Thoracic aorta (tissue), 2 donors: ENCODE results near the gene PIGN. TPM values are rescaled to one million over a fixed set of nuclear protein-coding genes. Genes with fewer than 3 reads are reported as not detected.
"Not testable (repeated sequence)": the region's sequence is repeated elsewhere in the genome, so short reads cannot be mapped to it uniquely, and the experiment has no call there.

Experiments
- ATAC-seq: fragments of 150-250 bp; one replicate; pipeline ENCODE4 v1.8.0; 2017; ENCODE audit warnings: low read depth; ENCODE audit not compliant: insufficient number of reproducible peaks, low FRiP score
- DNase-seq: peaks from one replicate; pipeline ENCODE4 v3.0.0-alpha.2; 2020; ENCODE audit warnings: low spot score
- H3K27ac ChIP-seq, 2 donors: fragments of 200-600 bp; sonication (generic); 1 replicate in 1 of 2; 2 replicates in 1 of 2; pipeline ENCODE4 v1.5.1; 2016; ENCODE audit warnings: mild to moderate bottlenecking in 2 of 2, moderate library complexity in 2 of 2
- H3K27me3 ChIP-seq: fragments of 200-600 bp; sonication (generic); replicated peaks from 2 replicates; pipeline ENCODE4 v1.6.0; 2016; ENCODE audit warnings: mild to moderate bottlenecking; ENCODE audit not compliant: insufficient read depth
- H3K36me3 ChIP-seq: fragments of 200-600 bp; sonication (generic); one replicate; pipeline ENCODE4 v1.5.1; 2016
- H3K4me1 ChIP-seq, 2 donors: fragments of 200-600 bp; sonication (generic); 1 replicate in 1 of 2; 2 replicates in 1 of 2; pipeline versions ENCODE4 v1.5.1 to v1.6.0; 2016; ENCODE audit warnings: low read depth in 2 of 2, mild to moderate bottlenecking in 1 of 2; ENCODE audit not compliant: control insufficient read depth in 1 of 2
- H3K4me3 ChIP-seq: fragments of 200-600 bp; sonication (generic); 2 replicates; pipeline ENCODE4 v1.5.1; 2016; ENCODE audit warnings: mild to moderate bottlenecking
- H3K9me3 ChIP-seq: fragments of 200-600 bp; sonication (generic); 2 replicates; pipeline ENCODE4 v1.5.1; 2016
- CTCF ChIP-seq: fragments of 200-600 bp; sonication (generic); IDR thresholded peaks from one replicate; pipeline ENCODE4 v1.5.1; 2019; ENCODE audit warnings: antibody characterized with exemption
- total RNA-seq, 2 donors: library from RNA; depleted of rRNA; stranded (reverse); fragments of >200 nt; gene quantifications; one replicate each; pipeline versions ENCODE4 v1.1.0 to v1.2.3, GENCODE V29; 2016

The PIGN gene
- total RNA-seq, 2 donors from 2014 or later: 24.2 to 31.8 TPM

GRCh38 chr18:62037989-62038778, 148.7 kb downstream of the PIGN start:
- H3K4me1 ChIP-seq: peaks cover 3 to 17% of the 10 kb centered on the region in 2 donors
- H3K27me3 ChIP-seq: no peaks in the 10 kb centered on the region
- no peaks in the 10 kb centered on the region for H3K36me3 ChIP-seq
- DNase-seq: no peak
- peak overlapping the region; percentile 43 to 47 for H3K27ac ChIP-seq
- no peak for ATAC-seq
- no peaks in the 10 kb centered on the region for H3K9me3 ChIP-seq
- no peak for TF ChIP-seq CTCF
- H3K4me3 ChIP-seq: peak overlapping the region; percentile 19

- Histone ChIP-seq H3K27me3 (no peaks in the 10 kb centered on the region), H3K9me3 (no peaks in the 10 kb centered on the region), H3K27ac (peak overlapping the region; percentile 43 to 47), H3K4me3 (no peak overlapping the region), H3K36me3 (no peaks in the 10 kb centered on the region), H3K4me1 (peaks cover 3 to 17% of the 10 kb centered on the region in 2 donors)
- TF ChIP-seq CTCF: no peak
- no peak for ATAC-seq
- no peak for DNase-seq
These were observed 149.7 kb downstream of the PIGN start for GRCh38 chr18:62037012-62037742.

- not testable (repeated sequence) for H3K36me3 ChIP-seq, H3K4me3 ChIP-seq, DNase-seq, H3K27me3 ChIP-seq, H3K9me3 ChIP-seq, H3K27ac ChIP-seq, ATAC-seq
- H3K4me1 ChIP-seq: peaks cover 3 to 17% of the 10 kb centered on the region in 2 donors
These were observed 152.6 kb downstream of the PIGN start for GRCh38 chr18:62034286-62034685.

- no peak for ATAC-seq
- no peak overlapping the region for H3K4me3 ChIP-seq
- H3K36me3 ChIP-seq: no peaks in the 10 kb centered on the region
- TF ChIP-seq CTCF: no peak
- H3K9me3 ChIP-seq: no peaks in the 10 kb centered on the region
- DNase-seq: no peak
- H3K4me1 ChIP-seq: peaks cover 3 to 17% of the 10 kb centered on the region in 2 donors
- no peaks in the 10 kb centered on the region for H3K27me3 ChIP-seq
- H3K27ac ChIP-seq: no peak overlapping the region
These were observed 153.1 kb downstream of the PIGN start for GRCh38 chr18:62033756-62034155.

DNA sequence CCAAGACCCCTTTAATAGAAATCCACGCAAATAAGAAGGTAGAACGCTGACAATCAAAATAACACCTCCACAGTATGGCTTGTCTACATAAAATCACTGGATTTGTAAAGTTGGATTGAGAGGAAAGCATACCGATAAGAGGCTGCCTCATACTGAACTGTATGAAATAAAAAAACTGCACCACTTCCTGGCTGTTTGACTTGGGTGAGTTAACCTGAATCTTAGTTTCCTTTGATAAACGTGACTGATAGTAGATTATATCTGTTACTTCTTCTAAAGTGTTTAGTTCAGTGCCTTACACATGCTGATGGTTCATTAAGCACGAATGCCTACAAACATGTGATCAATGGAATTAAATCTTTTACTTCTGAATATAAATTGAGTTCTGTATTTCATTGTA, 153.6 kb downstream of the PIGN start:
- TF ChIP-seq CTCF: no peak
- ATAC-seq: no peak

More for the DNA sequence above, 153.6 kb downstream of the PIGN start:
- no peak for DNase-seq
- Histone ChIP-seq H3K4me3 (no peak overlapping the region), H3K36me3 (no peaks in the 10 kb centered on the region), H3K27me3 (no peaks in the 10 kb centered on the region), H3K9me3 (no peaks in the 10 kb centered on the region), H3K4me1 (peaks cover 3 to 12% of the 10 kb centered on the region in 2 donors), H3K27ac (no peak overlapping the region)
